ENCODE results near the gene TECTA.

GRCh38 chr11:121206810-121207209, 105.8 kb downstream of the TECTA start:
- TF ChIP-seq, protein P1, sequence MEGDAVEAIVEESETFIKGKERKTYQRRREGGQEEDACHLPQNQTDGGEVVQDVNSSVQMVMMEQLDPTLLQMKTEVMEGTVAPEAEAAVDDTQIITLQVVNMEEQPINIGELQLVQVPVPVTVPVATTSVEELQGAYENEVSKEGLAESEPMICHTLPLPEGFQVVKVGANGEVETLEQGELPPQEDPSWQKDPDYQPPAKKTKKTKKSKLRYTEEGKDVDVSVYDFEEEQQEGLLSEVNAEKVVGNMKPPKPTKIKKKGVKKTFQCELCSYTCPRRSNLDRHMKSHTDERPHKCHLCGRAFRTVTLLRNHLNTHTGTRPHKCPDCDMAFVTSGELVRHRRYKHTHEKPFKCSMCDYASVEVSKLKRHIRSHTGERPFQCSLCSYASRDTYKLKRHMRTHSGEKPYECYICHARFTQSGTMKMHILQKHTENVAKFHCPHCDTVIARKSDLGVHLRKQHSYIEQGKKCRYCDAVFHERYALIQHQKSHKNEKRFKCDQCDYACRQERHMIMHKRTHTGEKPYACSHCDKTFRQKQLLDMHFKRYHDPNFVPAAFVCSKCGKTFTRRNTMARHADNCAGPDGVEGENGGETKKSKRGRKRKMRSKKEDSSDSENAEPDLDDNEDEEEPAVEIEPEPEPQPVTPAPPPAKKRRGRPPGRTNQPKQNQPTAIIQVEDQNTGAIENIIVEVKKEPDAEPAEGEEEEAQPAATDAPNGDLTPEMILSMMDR (conservative IDR thresholded peaks at IDR 0.05 in 1 of 2, IDR thresholded peaks at IDR 0.05 in 1 of 2; ENCODE audit: low read depth in 1 of 2, low read length in 2 of 2): no peak
- no peak for TF ChIP-seq EZH2 (IDR thresholded peaks at IDR 0.05; ENCODE audit: low read length, missing control alignments)
